Loucy (cell line): ENCODE data around the gene RBM39.

ENCODE experiments used
- H2AFZ ChIP-seq: fragments of 200-600 bp; sonication (generic); 2 replicates; pipeline ENCODE4 v1.6.0; 2016; ENCODE audit warnings: antibody characterized with exemption, mild to moderate bottlenecking, low read length, moderate library complexity
- H3F3A ChIP-seq: fragments of 200-600 bp; 2 replicates; pipeline ENCODE4 v1.6.0; 2016; ENCODE audit warnings: antibody characterized with exemption, low read depth, mild to moderate bottlenecking
- H3K27me3 ChIP-seq: fragments of 200-600 bp; sonication (generic); 2 replicates; pipeline ENCODE4 v1.6.1; 2014; ENCODE audit warnings: low read length, mild to moderate bottlenecking; ENCODE audit not compliant: insufficient read depth, poor library complexity, severe bottlenecking
- H3K36me3 ChIP-seq: fragments of 200-600 bp; sonication (generic); 2 replicates; pipeline ENCODE4 v1.6.1; 2016; ENCODE audit warnings: low read length; ENCODE audit not compliant: insufficient read depth
- H3K4me1 ChIP-seq: fragments of 200-600 bp; sonication (generic); 2 replicates; pipeline ENCODE4 v1.5.1; 2014; ENCODE audit warnings: low read length, mild to moderate bottlenecking; ENCODE audit not compliant: insufficient read depth, poor library complexity, severe bottlenecking
- H3K4me2 ChIP-seq: fragments of 200-600 bp; sonication (generic); 2 replicates; pipeline ENCODE4 v1.6.0; 2014; ENCODE audit warnings: antibody characterized with exemption, low read length, low read depth, mild to moderate bottlenecking; ENCODE audit not compliant: poor library complexity, severe bottlenecking
- H3K4me3 ChIP-seq: fragments of 200-600 bp; sonication (generic); 2 replicates; pipeline ENCODE4 v1.5.1; 2014; ENCODE audit warnings: low read length, mild to moderate bottlenecking, mixed read lengths; ENCODE audit not compliant: poor library complexity, severe bottlenecking
- H3K79me2 ChIP-seq: fragments of 200-600 bp; sonication (generic); 2 replicates; pipeline ENCODE4 v1.6.1; 2014; ENCODE audit warnings: low read length; ENCODE audit not compliant: insufficient read depth
- H3K9ac ChIP-seq: fragments of 200-600 bp; sonication (generic); 2 replicates; pipeline ENCODE4 v1.6.0; 2014; ENCODE audit warnings: mild to moderate bottlenecking, low read depth, low read length, moderate library complexity; ENCODE audit not compliant: poor library complexity, severe bottlenecking
- H3K9me2 ChIP-seq: fragments of 200-600 bp; sonication (generic); replicated peaks from 2 replicates; pipeline ENCODE4 v1.6.1; 2016; ENCODE audit warnings: low read depth, low read length, mixed read lengths
- H3K9me3 ChIP-seq: fragments of 200-600 bp; sonication (generic); 2 replicates; pipeline ENCODE4 v1.6.1; 2014; ENCODE audit warnings: mild to moderate bottlenecking, antibody characterized with exemption, low read length, low read depth; ENCODE audit not compliant: insufficient read depth
- H4K20me1 ChIP-seq: fragments of 200-600 bp; sonication (generic); 2 replicates; pipeline ENCODE4 v1.6.0; 2014; ENCODE audit warnings: antibody characterized with exemption, low read length, mild to moderate bottlenecking; ENCODE audit not compliant: insufficient read depth, poor library complexity, severe bottlenecking
- CTCF ChIP-seq: fragments of 200-600 bp; sonication (generic); conservative IDR thresholded peaks from 2 replicates; pipeline ENCODE4 v1.5.1; 2014; ENCODE audit warnings: mild to moderate bottlenecking, antibody characterized with exemption, low read length
- EZH2phosphoT487 ChIP-seq: fragments of 200-600 bp; IDR thresholded peaks from 2 replicates; pipeline ENCODE4 v1.6.1; 2018; ENCODE audit warnings: antibody characterized with exemption, mild to moderate bottlenecking, moderate library complexity, borderline replicate concordance

Gene RBM39

GRCh38 chr20:35738410-35739179 lies 3.5 kb downstream of the RBM39 start:
- Histone ChIP-seq H3K4me2 (peak overlapping the region; percentile 99), H3K9me3 (no peaks in the 10 kb centered on the region), H3K9me2 (no peaks in the 10 kb centered on the region), H3K4me1 (peaks cover 63% of the 10 kb centered on the region), H3K9ac (peak overlapping the region; percentile 100), H3K79me2 (peaks cover 96% of the 10 kb centered on the region), H2AFZ (no peak overlapping the region), H3K4me3 (peak overlapping the region; percentile 96), H4K20me1 (peaks cover 69% of the 10 kb centered on the region), H3K36me3 (peaks cover 72% of the 10 kb centered on the region), H3F3A (no peaks in the 10 kb centered on the region), H3K27me3 (peaks cover 9% of the 10 kb centered on the region)
- TF ChIP-seq CTCF (no peak), EZH2phosphoT487 (no peak)

- Histone ChIP-seq H3K9ac (no peak overlapping the region), H3K4me1 (peaks cover 60% of the 10 kb centered on the region), H2AFZ (no peak overlapping the region), H3K4me3 (peak overlapping the region; percentile 96), H3K27me3 (peaks cover 9% of the 10 kb centered on the region), H3K36me3 (peaks cover 79% of the 10 kb centered on the region), H3K9me2 (no peaks in the 10 kb centered on the region), H3F3A (no peaks in the 10 kb centered on the region), H3K9me3 (no peaks in the 10 kb centered on the region), H3K79me2 (peaks cover 96% of the 10 kb centered on the region), H3K4me2 (peak overlapping the region; percentile 99), H4K20me1 (peaks cover 76% of the 10 kb centered on the region)
- TF ChIP-seq EZH2phosphoT487 = no peak
- TF ChIP-seq CTCF = no peak
Measured at GRCh38 chr20:35737865-35738333, 4.2 kb downstream of the RBM39 start.

DNA sequence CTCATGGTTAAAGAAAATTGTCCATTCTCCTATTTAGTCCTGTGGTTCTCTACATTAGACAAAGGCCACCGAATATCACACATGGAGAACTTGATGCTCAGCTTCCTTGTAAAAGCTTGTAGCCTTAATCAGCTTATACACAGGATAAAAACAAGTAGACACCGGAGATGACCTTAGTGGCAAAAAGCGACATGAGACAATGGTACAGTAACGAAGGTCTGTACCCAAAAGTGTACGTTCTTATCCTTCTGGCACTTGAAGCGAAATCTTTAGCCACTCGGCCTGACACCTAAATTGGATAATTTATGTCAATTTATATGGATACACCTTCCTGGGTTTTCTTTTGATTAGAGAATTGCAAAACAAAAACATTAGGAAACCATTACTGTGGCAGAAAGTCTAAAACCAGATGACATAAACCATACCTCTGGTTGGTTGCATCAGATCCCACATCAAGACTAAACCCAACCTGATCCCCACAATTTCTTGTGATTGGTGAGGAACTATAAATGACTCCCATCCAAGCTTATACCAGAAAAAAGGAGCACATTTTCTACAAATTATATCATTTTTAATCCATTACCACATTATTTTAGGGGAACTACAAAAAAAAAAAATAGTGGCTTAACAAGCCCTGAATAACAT lies 6.1 kb downstream of the RBM39 start:
- peaks cover 91% of the 10 kb centered on the region for H4K20me1 ChIP-seq
- no peaks in the 10 kb centered on the region for H3K9me2 ChIP-seq
- H3K79me2 ChIP-seq = peaks cover 100% of the 10 kb centered on the region
- H3K4me2 ChIP-seq = peak overlapping the region; percentile 76
- no peak overlapping the region for H2AFZ ChIP-seq
- H3K4me3 ChIP-seq = peak overlapping the region; percentile 96
- TF ChIP-seq CTCF (no peak), EZH2phosphoT487 (no peak)
- H3F3A ChIP-seq = no peaks in the 10 kb centered on the region
- H3K9me3 ChIP-seq = no peaks in the 10 kb centered on the region
- peaks cover under 1% of the 10 kb centered on the region for H3K27me3 ChIP-seq
- H3K4me1 ChIP-seq = peaks cover 78% of the 10 kb centered on the region
- H3K36me3 ChIP-seq = peaks cover 99% of the 10 kb centered on the region
- H3K9ac ChIP-seq = peak overlapping the region; percentile 41
